Activated CD4-positive, alpha-beta T cell treated with anti-CD3 and anti-CD28 coated beads, Interleukin-2, amount 50 U/mL, for 48 hours (primary cell): ENCODE results near the gene ZCCHC7.
"Not testable (repeated sequence)": the region's sequence is repeated elsewhere in the genome, so short reads cannot be mapped to it uniquely, and the experiment has no call there.

Source experiments
- DNase-seq, 2 experiments: peaks; one replicate each; pipeline ENCODE4 v3.0.0-alpha.2; 2020

The ZCCHC7 gene

GRCh38 chr9:37301042-37301853 is 180.9 kb downstream of the ZCCHC7 start:
- DNase-seq, result no peak

DNA sequence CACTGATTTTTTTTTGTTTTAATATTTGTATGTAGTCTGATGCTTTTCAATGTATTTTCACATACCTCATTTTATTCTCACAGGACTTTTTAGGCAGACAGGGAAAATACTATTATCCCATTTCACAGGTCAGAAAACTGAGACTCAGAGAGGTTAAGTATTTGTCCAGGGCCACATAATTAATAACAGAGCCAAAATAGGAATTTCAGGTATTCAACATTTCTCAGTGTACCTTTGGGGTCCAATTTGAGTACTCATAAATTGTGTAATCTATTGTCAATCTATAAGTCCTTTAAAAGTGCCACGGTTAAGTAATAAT is 181.4 kb downstream of the ZCCHC7 start:
- DNase-seq, result no peak

GRCh38 chr9:37302277-37302676 is 181.9 kb downstream of the ZCCHC7 start:
- peak in 1 of 2 experiments; percentile 25 for DNase-seq

DNA sequence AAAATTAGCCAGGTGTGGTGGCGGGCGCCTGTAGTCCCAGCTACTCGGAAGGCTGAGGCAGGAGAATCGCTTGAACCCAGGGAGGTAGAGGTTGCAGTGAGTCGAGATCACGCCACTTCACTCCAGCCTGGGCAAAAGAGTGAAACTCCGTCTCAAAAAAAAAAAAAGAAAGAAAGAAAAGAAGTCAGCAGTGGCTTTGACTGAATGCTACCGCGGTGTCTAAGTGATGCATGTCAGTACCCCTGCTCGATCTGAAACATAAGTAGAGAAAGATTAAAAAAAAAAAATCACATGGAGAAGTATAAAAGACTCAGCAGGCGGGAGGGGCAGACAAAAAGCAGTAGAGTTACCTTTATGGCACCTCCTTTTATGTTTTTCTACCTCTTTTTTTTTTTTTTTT is 182.9 kb downstream of the ZCCHC7 start:
- DNase-seq, result not testable (repeated sequence)

DNA sequence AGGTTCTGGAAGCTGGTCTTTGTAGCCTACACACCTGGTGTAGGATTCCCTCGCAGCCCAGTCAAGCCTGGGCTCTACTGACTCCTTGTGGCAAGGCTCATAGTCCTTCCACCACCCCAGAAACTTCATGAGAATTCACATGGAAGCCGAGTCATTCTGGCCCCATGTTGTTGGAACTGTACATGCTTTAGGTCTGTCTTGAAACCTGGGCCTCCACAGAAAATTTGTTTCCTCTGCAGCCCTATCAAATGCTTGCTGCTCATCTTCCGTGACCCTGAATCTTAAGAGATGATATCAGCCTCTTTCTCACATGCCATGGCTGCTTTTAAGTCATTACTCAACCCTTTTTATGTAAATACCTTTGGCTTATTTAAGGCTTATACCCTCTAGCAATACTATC is 188.8 kb downstream of the ZCCHC7 start:
- DNase-seq, result peak in 1 of 2 experiments; percentile 27

- no peak for DNase-seq
Measured at GRCh38 chr9:37311938-37312708, 191.7 kb downstream of the ZCCHC7 start.

DNA sequence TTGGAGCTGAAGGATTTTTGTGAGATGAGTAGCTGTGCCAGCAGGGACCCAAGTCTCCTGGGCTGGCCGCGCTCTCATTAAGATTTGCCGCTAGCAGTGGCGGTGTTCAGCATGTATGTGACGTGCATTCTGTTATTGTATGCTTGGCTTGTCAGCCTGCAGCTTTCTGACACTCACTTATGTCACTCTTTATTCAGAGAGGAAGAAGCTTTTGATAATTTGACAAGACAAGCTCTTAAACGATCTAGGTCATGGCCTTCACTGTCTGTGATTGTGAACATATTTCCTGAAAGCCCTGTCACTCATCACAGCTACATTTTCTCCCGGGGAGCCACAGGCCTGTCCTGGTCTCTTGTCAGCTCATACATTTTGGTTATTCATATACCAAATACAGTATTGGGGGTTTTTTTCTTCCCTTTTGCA is 203.9 kb downstream of the ZCCHC7 start:
- no peak for DNase-seq

DNA sequence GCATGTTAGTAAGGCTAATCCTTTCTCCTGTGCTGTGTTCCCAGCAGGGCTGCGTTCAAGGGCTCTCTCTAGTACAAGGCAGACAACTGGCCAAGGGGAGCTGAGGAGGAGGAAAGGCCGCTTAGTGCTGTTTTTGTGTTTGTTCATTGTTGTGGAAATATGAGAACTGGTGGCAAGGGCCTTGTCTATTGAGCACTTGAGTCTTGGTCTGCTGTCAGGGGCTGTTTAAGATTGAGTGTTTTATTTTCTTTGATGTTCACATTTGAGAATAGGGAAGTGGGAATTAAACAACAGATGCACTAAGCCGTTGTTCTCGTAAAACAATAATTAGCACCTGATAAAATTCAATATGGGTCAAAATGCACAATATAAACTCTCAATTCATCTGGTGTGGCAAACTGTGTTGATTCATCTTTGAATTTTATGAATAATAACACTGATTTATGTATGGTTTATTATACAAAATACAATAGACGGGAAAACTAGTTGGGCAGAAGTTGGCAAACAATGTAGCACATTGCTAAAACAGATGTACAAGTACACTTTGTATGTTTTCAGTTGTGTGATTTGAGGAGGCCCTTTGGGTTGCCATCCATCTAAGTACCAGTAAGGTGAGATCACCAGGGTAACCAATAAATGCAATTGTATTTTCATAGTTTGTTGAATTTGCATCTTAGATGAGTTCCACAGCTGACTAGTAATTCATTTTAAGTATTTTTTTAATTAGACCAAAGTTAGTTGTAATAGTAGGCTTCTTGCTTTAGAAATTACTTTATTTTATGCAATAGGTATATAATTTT is 204.5 kb downstream of the ZCCHC7 start:
- no peak for DNase-seq

GRCh38 chr9:37325778-37326177 is 205.4 kb downstream of the ZCCHC7 start:
- no peak for DNase-seq

DNA sequence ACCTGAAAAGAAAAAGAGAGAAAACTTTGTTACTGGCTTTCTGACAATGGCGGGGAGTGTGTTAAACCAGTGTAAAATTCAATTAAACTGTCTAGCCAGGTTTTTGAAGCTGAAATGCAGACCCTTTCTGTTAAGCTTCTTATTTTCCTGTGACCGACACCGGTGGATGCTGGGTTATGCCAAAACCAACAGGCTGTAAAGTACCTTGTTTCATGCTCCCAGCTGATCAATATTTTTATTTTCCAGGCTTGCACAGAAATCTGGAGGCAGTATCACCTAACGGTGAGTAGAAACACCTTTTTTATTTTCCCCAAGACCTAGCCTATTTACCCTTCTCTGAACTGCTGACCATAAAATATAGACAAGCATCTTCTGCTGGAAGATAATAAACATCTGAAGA is 207.2 kb downstream of the ZCCHC7 start:
- no peak for DNase-seq

DNA sequence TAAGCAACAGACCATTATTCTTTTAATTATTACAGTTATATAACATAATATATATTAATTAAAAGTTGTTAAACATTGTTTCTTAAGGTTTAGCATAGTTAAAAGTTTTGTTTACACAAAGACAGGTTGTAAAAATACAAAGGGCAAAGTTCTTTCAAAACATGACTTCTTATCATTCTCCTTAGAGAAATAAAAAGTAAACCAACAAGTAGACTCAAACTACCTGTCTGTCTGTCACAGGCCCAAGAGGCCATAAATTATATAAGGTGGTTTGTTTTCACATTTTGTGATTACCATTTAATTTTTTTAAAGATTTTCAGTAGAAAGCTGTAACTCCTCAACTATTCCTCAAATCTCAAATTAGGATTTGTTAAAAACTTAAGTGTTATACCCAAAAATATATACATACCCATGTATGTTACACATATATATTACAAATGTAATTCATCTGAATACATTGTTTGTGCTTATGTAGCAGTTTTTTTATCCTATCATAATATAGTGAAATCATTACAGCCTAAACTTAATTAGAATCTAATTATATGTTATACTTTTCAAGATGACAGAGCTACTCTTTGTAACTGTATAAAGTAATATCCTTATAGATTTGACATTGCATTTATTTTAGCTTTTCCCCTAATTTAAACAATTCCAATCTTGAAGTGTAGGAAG is 208.3 kb downstream of the ZCCHC7 start:
- DNase-seq, result no peak

- DNase-seq, result no peak
Measured at GRCh38 chr9:37329576-37329975, 209.2 kb downstream of the ZCCHC7 start.

DNA sequence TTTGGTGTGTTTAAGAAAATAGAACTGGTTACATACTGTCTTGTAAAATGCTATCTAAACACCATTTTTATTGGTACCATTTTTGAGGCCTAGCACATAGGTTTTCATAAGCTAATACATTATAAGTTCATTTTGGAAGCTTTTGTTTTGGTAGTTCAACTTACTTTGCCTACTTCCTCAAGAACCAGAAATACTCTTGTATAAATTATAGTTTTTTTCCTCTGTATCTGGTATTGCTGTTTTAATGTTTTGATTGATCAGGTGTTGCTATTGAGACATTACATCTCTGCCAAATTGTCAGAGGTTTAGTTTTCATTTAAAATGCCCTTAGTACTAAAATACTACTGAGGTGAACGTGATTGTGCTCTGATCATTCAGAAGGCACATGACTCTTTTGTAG is 211.5 kb downstream of the ZCCHC7 start:
- no peak for DNase-seq

GRCh38 chr9:37332578-37332977 is 212.2 kb downstream of the ZCCHC7 start:
- DNase-seq, result no peak

GRCh38 chr9:37333288-37333687 is 212.9 kb downstream of the ZCCHC7 start:
- no peak for DNase-seq

DNA sequence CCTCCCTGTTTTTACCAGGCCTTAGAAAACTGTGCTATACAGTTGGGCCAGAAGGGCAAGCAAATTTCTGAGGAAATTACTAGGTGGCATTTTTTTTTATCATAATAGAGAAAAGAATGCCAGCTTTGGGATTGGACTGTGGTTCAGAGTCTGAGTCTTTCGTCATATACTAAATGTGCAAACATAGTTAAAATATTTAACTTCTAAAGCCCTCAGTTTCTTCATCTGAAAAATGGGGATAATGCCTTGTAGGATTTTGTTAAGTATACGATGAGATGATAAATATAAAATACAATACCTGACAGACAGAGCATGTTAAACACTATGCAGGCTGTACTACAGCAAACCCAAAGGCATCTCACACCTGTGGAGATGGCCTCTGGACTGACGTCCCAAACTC is 214.9 kb downstream of the ZCCHC7 start:
- DNase-seq, result no peak

DNA sequence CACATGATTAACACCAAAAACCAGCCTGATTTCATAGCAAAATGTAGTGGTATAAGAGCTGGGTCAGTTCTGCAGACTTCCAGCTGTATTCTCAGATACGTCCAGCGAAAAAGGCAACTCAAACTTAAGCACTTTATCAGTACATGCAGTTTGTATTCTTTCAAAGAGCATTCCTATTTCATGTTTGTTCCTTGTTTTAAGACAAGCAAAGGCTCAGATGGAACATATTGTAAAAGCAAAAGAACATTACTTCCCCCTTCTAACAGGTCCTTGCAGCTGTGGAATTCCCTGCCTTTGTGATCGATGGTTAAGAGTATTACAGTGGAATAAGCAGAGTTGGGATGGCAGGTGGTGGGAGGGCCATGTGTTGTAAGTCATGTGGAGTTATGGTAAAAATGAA is 215.8 kb downstream of the ZCCHC7 start:
- no peak for DNase-seq

DNA sequence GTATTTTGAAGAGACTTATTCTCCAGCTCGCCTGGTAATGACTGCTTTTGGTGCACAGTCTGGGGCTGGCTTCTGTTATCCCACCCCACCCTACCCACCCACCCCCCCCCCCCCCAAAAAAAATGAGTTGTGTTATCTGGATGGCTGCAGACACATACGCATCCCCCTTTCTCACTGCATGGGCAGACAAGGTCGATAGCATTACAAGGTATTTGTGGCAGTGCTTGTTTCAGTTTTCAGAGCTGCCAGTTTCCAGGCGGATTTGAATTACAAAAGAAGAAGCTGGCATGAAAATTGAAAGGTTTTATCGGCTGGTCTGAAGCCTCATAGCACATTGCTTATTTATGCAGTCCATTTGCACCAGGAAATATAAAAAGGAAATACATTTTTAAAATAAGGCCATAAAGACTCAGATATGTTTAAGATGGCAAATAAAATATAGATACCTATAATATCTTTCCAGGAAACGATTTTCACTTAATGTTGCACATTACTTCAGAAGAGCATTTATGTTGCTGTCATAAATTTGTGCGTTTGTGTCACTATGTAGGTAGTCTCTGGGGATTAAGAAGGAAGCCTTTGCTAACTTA is 217.0 kb downstream of the ZCCHC7 start:
- DNase-seq, result no peak

GRCh38 chr9:37338218-37338617 is 217.8 kb downstream of the ZCCHC7 start:
- no peak for DNase-seq

GRCh38 chr9:37339923-37340322 is 219.5 kb downstream of the ZCCHC7 start:
- DNase-seq, result no peak

GRCh38 chr9:37340961-37341360 is 220.6 kb downstream of the ZCCHC7 start:
- no peak for DNase-seq

DNA sequence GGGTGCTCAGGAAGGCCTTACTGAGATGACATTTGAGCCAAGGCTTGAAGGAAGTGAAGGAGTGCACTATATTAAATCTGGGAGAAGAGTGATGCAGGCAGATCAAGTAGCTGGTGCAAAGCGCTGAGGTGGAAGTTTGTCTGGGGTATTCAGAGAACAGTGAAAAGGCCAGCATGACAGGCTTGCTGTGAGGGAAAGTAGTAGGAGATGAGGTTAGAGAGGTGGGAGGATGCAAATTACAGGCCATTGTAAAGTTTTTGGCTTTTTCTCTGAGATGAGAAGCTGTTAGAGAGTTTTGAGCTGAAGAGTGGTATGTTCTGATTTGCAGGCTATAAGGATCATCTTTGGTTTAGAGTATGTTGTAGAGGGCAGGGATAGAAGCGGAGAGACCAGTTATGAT is 221.3 kb downstream of the ZCCHC7 start:
- no peak for DNase-seq

DNA sequence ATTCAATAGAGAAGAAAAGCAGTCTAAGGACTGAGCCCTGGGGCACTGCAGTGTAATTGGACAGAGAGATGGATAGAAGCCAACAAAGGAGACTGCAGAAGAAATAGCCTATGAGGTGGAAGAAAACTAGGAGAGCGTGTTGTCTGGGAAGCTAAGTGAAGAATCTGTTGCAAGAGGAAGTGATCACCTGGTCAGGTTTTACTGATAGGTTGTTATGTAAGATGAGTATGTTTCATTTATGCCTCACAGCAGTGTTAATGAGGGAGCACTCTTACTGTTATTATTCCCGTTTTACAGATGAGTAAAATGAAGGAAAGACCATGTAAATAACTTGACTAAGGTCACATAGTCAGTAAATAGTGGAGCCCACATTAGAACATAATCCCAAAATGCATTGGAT is 222.1 kb downstream of the ZCCHC7 start:
- DNase-seq, result no peak
